ENCODE results near the gene TMEM240. TPM values are rescaled to one million over a fixed set of nuclear protein-coding genes. Genes with fewer than 3 reads are reported as not detected.
"Not testable (repeated sequence)": the region's sequence is repeated elsewhere in the genome, so short reads cannot be mapped to it uniquely, and the experiment has no call there.

The TMEM240 gene
- total RNA-seq, 2 experiments from 2014 or later, result 0.28 TPM; not detected in 1

DNA sequence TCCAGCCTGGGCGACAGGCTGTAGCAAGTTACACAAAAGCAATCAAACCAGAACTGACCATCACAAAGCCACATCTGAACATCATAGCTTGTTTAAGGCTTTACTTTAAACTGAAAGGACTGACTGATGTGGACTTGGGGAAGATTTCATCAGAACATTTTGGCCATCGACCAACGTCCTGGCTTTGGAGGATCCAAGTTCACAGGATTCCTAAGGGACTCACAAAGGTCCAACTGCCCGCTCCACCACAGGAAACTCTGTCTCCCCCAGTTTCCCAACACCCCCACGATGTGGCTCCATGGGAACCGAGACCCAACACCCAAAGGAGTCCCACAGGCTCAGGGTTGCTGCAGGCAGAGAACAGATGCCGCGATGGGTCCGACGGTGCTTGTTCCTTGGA lies 24.9 kb upstream of the TMEM240 start:
- POLR2A ChIA-PET, result interaction anchor here (1.2 kb wide), 1 partner anchor 14 kb away, joined by 5 read pairs; no protein-coding TSS in a partner anchor
- Mint-ChIP-seq H3K4me1 (peaks cover 21% of the 10 kb centered on the region), H3K9me3 (no peaks in the 10 kb centered on the region), H3K4me3 (no peak overlapping the region), H3K36me3 (ENCODE audit: low read depth) (peaks cover 63% of the 10 kb centered on the region), H3K27ac (no peak overlapping the region), H3K27me3 (no peaks in the 10 kb centered on the region)
- CTCF ChIA-PET, result no interaction called here
- no peak for DNase-seq

DNA sequence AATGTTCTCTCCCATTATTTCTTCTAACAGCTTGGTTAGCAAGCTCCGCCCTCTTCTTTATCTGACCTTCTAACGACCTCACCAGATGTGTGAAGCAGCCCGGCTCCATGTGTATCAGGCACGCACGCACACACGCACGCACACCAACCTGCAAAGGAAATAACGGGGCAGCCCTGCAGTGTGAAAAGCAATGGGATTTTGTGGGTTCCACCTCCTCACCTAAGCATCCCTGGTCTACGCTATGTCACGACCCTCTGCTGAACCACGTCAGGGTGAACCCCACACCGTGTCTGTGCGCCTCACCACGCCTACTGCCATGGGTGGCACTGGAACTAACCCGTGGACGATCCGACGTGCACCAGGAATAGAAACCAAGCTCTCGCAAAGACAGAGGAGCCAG lies 23.8 kb upstream of the TMEM240 start:
- H3K4me3 Mint-ChIP-seq, result no peak overlapping the region
- peaks cover 12% of the 10 kb centered on the region for H3K4me1 Mint-ChIP-seq
- ChIA-PET POLR2A (interaction anchor here (1.2 kb wide), 1 partner anchor 13 kb away, joined by 5 read pairs; no protein-coding TSS in a partner anchor), CTCF (no interaction called here)
- DNase-seq, result no peak
- H3K27ac Mint-ChIP-seq, result no peak overlapping the region
- H3K36me3 Mint-ChIP-seq (ENCODE audit: low read depth), result peaks cover 55% of the 10 kb centered on the region
- H3K27me3 Mint-ChIP-seq, result no peaks in the 10 kb centered on the region
- H3K9me3 Mint-ChIP-seq, result no peaks in the 10 kb centered on the region

DNA sequence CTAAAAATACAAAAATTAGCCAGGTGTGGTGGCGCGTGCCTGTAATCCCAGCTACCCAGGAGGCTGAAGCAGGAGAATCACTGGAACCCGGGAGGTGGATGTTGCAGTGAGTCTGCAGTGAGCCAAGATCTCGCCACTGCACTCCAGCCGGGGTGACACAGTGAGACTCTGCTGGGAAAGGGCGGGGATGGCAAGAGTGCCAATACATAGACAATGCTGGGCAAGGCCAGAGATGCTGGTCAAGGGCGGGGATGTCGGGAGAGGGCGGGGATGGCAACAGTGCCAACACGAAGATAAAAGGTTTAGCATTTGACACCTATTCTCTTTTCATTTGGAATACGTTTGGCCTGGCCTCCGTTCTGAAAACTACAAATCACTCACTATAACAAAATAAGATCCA lies 23.3 kb upstream of the TMEM240 start:
- DNase-seq, result no peak
- Mint-ChIP-seq H3K9me3 (no peaks in the 10 kb centered on the region), H3K27ac (no peak overlapping the region), H3K27me3 (no peaks in the 10 kb centered on the region), H3K4me3 (no peak overlapping the region), H3K4me1 (peaks cover 10% of the 10 kb centered on the region), H3K36me3 (ENCODE audit: low read depth) (peaks cover 54% of the 10 kb centered on the region)
- ChIA-PET CTCF (no interaction called here), POLR2A (no interaction called here)

DNA sequence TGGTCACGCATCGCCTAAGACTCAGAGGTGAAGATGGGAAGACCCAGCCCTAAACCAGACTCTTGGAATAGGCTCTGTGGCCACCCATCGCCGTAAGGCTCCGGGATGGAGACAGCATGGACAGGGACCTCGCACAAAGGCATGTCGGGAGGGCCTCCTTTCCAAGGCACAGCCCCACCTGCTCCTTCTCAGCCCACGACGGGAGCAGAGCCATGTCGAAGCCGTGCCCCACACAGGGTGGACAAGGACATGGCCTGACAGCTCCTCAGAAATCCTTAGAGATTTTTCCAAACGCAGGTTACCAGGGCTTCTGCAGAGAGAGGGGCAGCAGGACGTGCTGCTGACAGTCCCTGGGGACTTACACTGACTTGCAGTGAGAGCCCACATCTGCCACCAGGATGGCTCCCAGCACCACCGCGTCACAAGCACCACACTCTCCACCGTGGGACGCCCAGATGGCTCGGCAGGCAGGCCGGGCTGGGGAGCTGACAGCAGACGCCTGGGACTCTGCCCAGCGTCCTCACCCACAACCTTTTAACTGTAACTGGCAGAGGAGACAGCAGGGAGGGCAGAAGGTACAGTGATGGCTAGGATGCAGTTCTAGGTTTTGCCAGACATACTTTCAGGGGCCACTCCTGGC lies 22.3 kb upstream of the TMEM240 start:
- no peak overlapping the region for H3K4me3 Mint-ChIP-seq
- peaks cover 9% of the 10 kb centered on the region for H3K4me1 Mint-ChIP-seq
- H3K27me3 Mint-ChIP-seq, result no peaks in the 10 kb centered on the region
- DNase-seq, result no peak
- no peaks in the 10 kb centered on the region for H3K9me3 Mint-ChIP-seq
- ChIA-PET POLR2A (no interaction called here), CTCF (no interaction called here)
- no peak overlapping the region for H3K27ac Mint-ChIP-seq
- peaks cover 51% of the 10 kb centered on the region for H3K36me3 Mint-ChIP-seq (ENCODE audit: low read depth)

DNA sequence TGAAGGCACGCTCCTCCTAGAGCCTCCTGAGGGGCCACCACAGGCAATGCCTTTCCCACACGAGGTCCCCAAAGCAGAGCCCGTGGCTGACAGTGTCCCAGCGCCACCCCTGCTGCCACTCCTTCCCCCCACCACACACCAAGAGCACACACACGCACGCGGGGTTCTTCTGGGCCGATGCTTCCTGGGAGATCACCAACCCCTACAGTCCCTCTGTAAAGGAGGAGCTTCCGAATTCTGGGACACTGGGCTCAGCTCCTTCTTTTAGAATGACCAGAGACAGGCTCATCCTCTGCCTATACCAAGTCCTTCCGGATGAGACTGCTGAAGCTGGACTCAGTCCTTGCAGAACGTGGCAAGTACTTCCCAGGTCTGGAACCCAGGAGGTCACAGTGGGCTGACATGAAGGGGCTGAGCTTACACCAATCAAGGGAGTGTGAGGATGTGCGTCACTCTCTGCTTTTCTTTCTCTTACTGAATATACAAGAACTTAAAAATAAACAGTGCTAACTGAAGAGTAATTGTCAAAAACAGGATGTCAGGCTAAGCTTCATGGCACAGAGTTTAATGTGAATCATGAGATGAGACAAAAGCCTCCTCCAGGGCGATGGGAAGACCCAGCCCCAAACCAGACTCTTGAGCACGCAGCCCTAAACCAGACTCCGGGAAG lies 21.5 kb upstream of the TMEM240 start:
- Mint-ChIP-seq H3K9me3 (no peaks in the 10 kb centered on the region), H3K27ac (no peak overlapping the region), H3K4me3 (no peak overlapping the region), H3K4me1 (peaks cover 1% of the 10 kb centered on the region), H3K27me3 (no peaks in the 10 kb centered on the region), H3K36me3 (ENCODE audit: low read depth) (peaks cover 46% of the 10 kb centered on the region)
- ChIA-PET POLR2A (interaction anchor here (0.7 kb wide), 1 partner anchor 15 kb away, joined by 4 read pairs; no protein-coding TSS in a partner anchor), CTCF (no interaction called here)
- no peak for DNase-seq

DNA sequence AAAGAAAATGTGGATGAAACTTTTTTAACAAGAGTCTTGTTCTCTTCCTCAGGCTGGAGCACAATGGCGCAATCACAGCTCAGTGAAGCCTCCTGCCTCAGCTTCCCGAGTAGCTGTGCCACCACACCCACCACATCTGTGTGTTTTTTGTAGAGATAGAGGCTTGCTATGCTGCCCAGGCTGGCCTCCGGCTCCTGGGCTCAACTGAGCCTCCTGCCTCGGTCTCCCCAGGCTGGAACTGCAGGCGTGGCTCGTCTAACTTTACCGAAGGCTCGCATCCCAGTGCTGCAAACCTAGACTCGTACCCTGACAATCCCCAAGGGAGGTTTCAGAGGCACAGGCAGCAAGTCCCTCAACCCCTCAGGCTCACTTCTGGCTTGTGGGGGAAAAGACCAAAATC lies 19.8 kb upstream of the TMEM240 start:
- Mint-ChIP-seq H3K4me3 (no peak overlapping the region), H3K9me3 (no peaks in the 10 kb centered on the region), H3K4me1 (no peaks in the 10 kb centered on the region), H3K27me3 (no peaks in the 10 kb centered on the region), H3K27ac (no peak overlapping the region), H3K36me3 (ENCODE audit: low read depth) (peaks cover 35% of the 10 kb centered on the region)
- no peak for DNase-seq
- POLR2A ChIA-PET, result interaction anchor here (1.3 kb wide), 1 partner anchor 12 kb away, joined by 5 read pairs; no protein-coding TSS in a partner anchor
- CTCF ChIA-PET, result no interaction called here

DNA sequence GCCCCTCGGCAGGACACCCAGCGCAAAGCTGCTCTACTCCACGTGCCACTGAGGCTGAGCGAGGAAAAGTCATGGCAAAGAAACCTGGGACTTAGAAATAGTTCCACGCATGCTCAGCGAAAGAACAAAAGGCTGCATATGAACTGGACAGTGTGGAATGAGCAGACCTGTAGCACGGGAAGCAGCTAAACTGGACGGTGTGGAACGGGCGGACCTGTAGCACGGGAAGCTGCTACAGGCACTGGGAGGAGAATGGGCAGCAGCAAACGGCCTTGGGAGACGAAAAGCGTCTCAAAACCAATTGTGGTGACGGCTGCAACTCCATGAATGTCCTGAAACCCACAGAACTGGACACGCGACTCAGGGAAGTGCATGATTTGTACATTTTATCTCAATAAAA lies 18.6 kb upstream of the TMEM240 start:
- no peak overlapping the region for H3K27ac Mint-ChIP-seq
- no peak overlapping the region for H3K4me3 Mint-ChIP-seq
- H3K4me1 Mint-ChIP-seq, result no peaks in the 10 kb centered on the region
- POLR2A ChIA-PET, result interaction anchor here (1.1 to 1.5 kb wide), 3 partner anchors 13 to 56 kb away, joined by 3 to 5 read pairs (median 5); partner anchors contain the start of gene MIB2
- no peaks in the 10 kb centered on the region for H3K9me3 Mint-ChIP-seq
- peaks cover 25% of the 10 kb centered on the region for H3K36me3 Mint-ChIP-seq (ENCODE audit: low read depth)
- DNase-seq, result no peak
- H3K27me3 Mint-ChIP-seq, result no peaks in the 10 kb centered on the region
- CTCF ChIA-PET, result interaction anchor here (1.0 kb wide), 1 partner anchor 15 kb away, joined by 4 read pairs; no protein-coding TSS in a partner anchor

DNA sequence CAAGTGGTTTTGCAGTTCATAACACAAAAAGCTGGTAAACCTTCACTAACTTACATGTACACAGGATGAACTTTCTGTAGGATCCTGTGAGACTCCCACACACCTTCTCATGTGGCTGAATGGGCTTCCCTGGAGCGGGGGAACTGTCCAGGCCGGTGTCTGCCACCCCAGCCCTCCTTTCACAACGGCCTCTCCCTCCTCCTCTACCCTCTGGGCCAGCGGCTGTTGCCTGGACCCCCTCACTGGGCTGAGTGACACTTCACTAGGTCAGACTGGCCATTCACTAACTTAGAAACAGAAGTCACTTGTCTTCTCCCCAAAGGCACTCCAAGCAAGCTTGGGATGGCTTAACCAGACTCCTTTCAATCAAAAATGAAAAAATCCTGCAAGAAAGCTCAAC lies 18.2 kb upstream of the TMEM240 start:
- Mint-ChIP-seq H3K36me3 (ENCODE audit: low read depth) (peaks cover 21% of the 10 kb centered on the region), H3K27ac (no peak overlapping the region), H3K4me3 (no peak overlapping the region), H3K27me3 (no peaks in the 10 kb centered on the region), H3K4me1 (no peaks in the 10 kb centered on the region), H3K9me3 (no peaks in the 10 kb centered on the region)
- no peak for DNase-seq
- ChIA-PET CTCF (interaction anchor here (1.0 kb wide), 1 partner anchor 15 kb away, joined by 4 read pairs; no protein-coding TSS in a partner anchor), POLR2A (interaction anchor here (0.7 to 1.5 kb wide), 3 partner anchors 20 to 56 kb away, joined by 3 to 5 read pairs (median 3); partner anchors contain the start of gene MIB2)

DNA sequence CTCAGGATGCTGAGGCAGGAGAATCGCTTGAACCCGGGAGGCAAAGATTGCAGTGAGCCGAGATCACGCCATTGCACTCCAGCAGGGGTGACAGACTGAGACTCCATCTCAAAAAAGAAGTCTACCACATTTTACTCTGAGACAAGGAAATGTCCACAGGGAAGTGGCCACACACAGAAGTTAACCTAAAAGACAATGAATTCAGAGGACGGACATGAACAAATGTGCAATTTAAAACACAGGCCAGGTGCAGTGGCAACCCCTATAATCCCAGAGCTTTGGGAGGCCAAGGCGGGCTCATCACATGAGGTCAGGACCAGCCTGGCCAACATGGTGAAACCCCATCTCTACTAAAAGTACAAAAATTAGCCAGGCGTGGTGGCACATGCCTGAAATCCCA lies 17.3 kb upstream of the TMEM240 start:
- POLR2A ChIA-PET, H3K4me1 Mint-ChIP-seq, H3K9me3 Mint-ChIP-seq, H3K4me3 Mint-ChIP-seq, DNase-seq, H3K27ac Mint-ChIP-seq, CTCF ChIA-PET, H3K27me3 Mint-ChIP-seq: not testable (repeated sequence)
- peaks cover 14% of the 10 kb centered on the region for H3K36me3 Mint-ChIP-seq (ENCODE audit: low read depth)

DNA sequence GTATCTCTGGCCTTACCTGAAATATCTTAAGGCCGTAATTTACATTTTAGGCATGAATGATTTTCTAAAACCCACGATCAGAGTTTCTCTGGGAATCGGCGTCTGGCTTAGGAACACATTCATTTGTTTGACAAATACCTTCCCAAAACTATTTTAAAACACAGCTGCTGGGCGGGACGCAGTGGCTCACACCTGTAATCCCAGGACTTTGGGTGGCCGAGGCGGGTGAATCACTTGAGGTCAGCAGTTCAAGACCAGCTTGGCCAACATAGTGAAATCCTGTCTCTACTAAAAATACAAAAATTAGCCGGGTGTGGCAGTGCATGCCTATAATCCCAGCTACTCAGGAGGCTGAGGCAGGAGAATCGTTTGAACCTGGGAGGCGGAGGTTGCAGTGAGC lies 16.5 kb upstream of the TMEM240 start:
- H3K9me3 Mint-ChIP-seq; H3K36me3 Mint-ChIP-seq (ENCODE audit: low read depth); H3K27me3 Mint-ChIP-seq; H3K4me1 Mint-ChIP-seq; CTCF ChIA-PET; POLR2A ChIA-PET; DNase-seq; H3K27ac Mint-ChIP-seq; H3K4me3 Mint-ChIP-seq: not testable (repeated sequence)

DNA sequence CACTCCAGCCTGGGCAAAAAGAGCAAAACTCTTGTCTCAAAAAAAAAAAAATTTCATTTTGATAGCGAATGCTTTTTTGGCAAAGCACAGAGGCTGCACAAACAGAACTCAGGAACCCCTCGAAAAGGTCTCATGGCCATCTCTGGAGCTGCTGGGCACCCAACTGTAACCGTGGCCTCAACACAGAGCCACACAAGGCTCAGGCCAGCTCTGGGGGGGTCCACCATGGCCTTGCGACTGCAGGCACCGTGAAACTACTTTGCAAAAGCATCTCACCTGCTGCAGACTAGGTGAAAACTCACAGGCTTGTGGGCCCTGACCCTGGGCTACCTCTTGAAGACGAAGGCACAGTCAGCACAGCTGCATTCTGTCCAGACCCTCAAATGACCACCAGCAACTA lies 16.1 kb upstream of the TMEM240 start:
- Mint-ChIP-seq H3K36me3 (ENCODE audit: low read depth) (peaks cover 3% of the 10 kb centered on the region), H3K4me3 (no peak overlapping the region), H3K27ac (no peak overlapping the region), H3K27me3 (no peaks in the 10 kb centered on the region), H3K4me1 (no peaks in the 10 kb centered on the region), H3K9me3 (no peaks in the 10 kb centered on the region)
- POLR2A ChIA-PET, result no interaction called here
- CTCF ChIA-PET, result no interaction called here
- no peak for DNase-seq

DNA sequence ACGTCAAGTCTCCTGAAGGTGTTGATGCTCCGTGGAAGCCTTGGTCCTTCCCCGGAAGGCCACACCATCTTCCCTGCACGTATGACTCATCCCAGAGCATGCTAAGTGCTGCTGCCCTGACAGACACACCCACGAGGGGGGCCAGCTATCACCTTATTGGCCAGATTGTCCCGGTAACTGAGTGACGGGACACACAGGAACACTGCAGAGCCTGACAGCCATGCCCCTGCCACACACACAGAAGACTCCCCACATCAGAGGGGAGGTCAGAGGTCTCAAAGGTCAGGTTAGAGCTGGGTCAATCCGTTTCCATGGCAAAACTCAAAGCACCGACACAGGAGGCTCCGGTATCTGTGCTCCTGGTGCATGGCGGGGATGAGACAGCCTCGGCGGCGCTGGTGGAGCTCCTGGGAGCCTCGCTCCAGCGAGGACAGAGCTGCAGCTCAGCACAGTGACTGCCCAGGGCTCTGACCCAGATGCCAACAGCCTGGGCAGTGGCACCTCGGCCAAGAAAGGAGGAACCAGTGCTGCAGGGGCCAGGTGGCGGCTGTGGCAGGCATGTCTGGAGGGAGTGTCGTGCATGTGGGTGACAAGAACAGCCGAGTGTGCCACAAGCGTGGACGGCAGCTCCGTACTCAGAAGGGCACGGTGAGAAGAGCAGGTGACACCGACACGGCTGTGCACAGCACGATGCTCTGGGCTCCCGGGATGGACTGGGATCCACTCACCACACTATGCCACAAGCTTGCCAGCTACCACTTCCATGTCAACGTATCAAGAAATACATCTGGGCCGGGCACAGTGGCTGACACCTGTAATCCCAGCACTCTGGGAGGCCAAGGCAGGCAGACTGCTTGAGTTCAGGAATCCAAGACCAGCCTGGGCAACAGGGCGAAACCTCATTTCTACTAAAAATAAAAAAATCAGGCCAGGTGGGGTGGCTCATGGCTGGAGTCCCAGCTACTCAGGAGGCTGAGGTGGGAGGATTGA lies 14.8 kb upstream of the TMEM240 start:
- no peak for DNase-seq
- no peak overlapping the region for H3K27ac Mint-ChIP-seq
- H3K4me1 Mint-ChIP-seq, result no peaks in the 10 kb centered on the region
- no peaks in the 10 kb centered on the region for H3K36me3 Mint-ChIP-seq (ENCODE audit: low read depth)
- H3K9me3 Mint-ChIP-seq, result no peaks in the 10 kb centered on the region
- ChIA-PET CTCF (no interaction called here), POLR2A (no interaction called here)
- no peaks in the 10 kb centered on the region for H3K27me3 Mint-ChIP-seq
- H3K4me3 Mint-ChIP-seq, result no peak overlapping the region

DNA sequence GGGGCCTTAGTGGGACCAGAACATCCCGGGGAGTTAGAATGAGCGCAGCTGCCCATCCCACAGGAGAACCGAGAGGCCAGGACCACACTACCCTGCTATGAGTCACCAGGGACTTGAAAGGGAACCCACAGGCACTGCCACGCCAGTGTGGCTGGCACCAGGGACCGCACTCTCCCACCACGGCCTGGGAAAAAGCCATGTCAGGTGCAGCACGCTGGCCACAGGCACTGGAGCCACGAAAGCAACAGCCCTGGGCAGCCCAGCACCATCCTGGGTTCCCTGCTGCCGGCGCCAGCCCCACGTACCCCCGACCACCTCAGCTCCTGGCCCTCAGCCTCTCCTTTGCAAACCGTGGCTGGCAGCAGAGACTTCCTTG lies 14.1 kb upstream of the TMEM240 start:
- no peak overlapping the region for H3K4me3 Mint-ChIP-seq

More for the DNA sequence above, 14.1 kb upstream of the TMEM240 start:
- no peaks in the 10 kb centered on the region for H3K9me3 Mint-ChIP-seq
- H3K27ac Mint-ChIP-seq, result no peak overlapping the region
- DNase-seq, result no peak
- ChIA-PET POLR2A (no interaction called here), CTCF (no interaction called here)
- no peaks in the 10 kb centered on the region for H3K27me3 Mint-ChIP-seq
- no peaks in the 10 kb centered on the region for H3K36me3 Mint-ChIP-seq (ENCODE audit: low read depth)
- H3K4me1 Mint-ChIP-seq, result no peaks in the 10 kb centered on the region

All from activated CD4-positive, alpha-beta memory T cell treated with anti-CD3 and anti-CD28 coated beads, Interleukin-2, amount 10 ng/mL, durations not matched to agents 7 days and 5 days (primary cell).